Endothelial cell of umbilical vein (primary cell): Measurements from ENCODE around the gene SGTA. TPM values are rescaled to one million over a fixed set of nuclear protein-coding genes. Genes with fewer than 3 reads are reported as not detected.

Experiments
- BruUV-seq: library from RNA; stranded (reverse); fragments of 400-500 nt; replicated peaks from 2 replicates; lab custom pipeline; 2021; lab: Mats Ljungman, UMichigan
- CTCF ChIA-PET: fragments of 300-600, 350-600 bp; sonication (Branson Sonifier 250); formaldehyde crosslinking; loops from one replicate; lab custom pipeline; 2021; ENCODE audit warnings: antibody characterized with exemption, inconsistent platforms; lab: Charles Lee
- POLR2A ChIA-PET: fragments of 300-600, 350-600 bp; sonication (Branson Sonifier 250); formaldehyde crosslinking; loops from one replicate; lab custom pipeline; 2021; ENCODE audit warnings: antibody characterized with exemption, inconsistent platforms; lab: Charles Lee
- DNase-seq: peaks from one replicate; pipeline ENCODE4 v3.0.0-alpha.2; 2011; ENCODE audit warnings: low read depth, low spot score
- FAIRE-seq: peaks from 2 replicates; lab custom pipeline; 2011; peaks lifted over from hg19 to GRCh38; lab: Jason Lieb, UNC
- H2AFZ ChIP-seq: 2 replicates; pipeline ENCODE4 v1.6.0; 2012; ENCODE audit warnings: low read depth, low read length, control low read depth, inconsistent platforms
- H3K27ac ChIP-seq: 2 replicates; pipeline ENCODE4 v1.5.1; 2011; ENCODE audit warnings: low read depth, mild to moderate bottlenecking, control low read depth, low read length, moderate library complexity; ENCODE audit not compliant: insufficient read depth
- H3K27me3 ChIP-seq, 2 experiments: 2 replicates each; pipeline versions ENCODE4 v1.6.0 to v1.6.1; 2011; ENCODE audit warnings: low read length in 2 of 2, mixed read lengths in 1 of 2; ENCODE audit not compliant: control insufficient read depth in 2 of 2, insufficient read depth in 2 of 2
- H3K36me3 ChIP-seq, 2 experiments: 2 replicates in 1 of 2; 3 replicates in 1 of 2; pipeline ENCODE4 v1.5.1; 2011; ENCODE audit warnings: low read length in 2 of 2, mild to moderate bottlenecking in 1 of 2, moderate library complexity in 1 of 2; ENCODE audit not compliant: control insufficient read depth in 2 of 2, insufficient read depth in 2 of 2; ENCODE audit errors: extremely low read depth in 1 of 2
- H3K4me1 ChIP-seq: 3 replicates; pipeline ENCODE4 v1.5.1; 2011; ENCODE audit warnings: mild to moderate bottlenecking, low read length; ENCODE audit not compliant: control insufficient read depth, insufficient read depth; ENCODE audit errors: extremely low read depth
- H3K4me2 ChIP-seq: 2 replicates; pipeline ENCODE4 v1.6.1; 2011; ENCODE audit warnings: low read length, control low read depth, mixed read lengths; ENCODE audit not compliant: insufficient read depth
- H3K4me3 ChIP-seq, 3 experiments: fragments of 200-600 bp in 1 of 3; sonication (generic), shearing (Covaris generic) in 1 of 3; replicated peaks in 1 of 3; 2 replicates each; pipeline ENCODE4 v1.5.1; 2011 to 2016; ENCODE audit warnings: control low read depth in 3 of 3, low read length in 3 of 3, mild to moderate bottlenecking in 2 of 3, inconsistent platforms in 1 of 3, low read depth in 1 of 3, moderate library complexity in 1 of 3; ENCODE audit not compliant: insufficient read depth in 1 of 3
- H3K79me2 ChIP-seq: 2 replicates; pipeline ENCODE4 v1.6.0; 2012; ENCODE audit warnings: low read length, inconsistent platforms; ENCODE audit not compliant: control insufficient read depth, insufficient read depth
- H3K9ac ChIP-seq: replicated peaks from 2 replicates; pipeline ENCODE3; 2011; ENCODE audit warnings: low read length, control low read depth; ENCODE audit not compliant: insufficient read depth; ENCODE audit errors: extremely low read depth
- H3K9me1 ChIP-seq: replicated peaks from 3 replicates; pipeline ENCODE4 v1.6.0; 2011; ENCODE audit warnings: mild to moderate bottlenecking, low read length; ENCODE audit not compliant: control insufficient read depth, insufficient read depth; ENCODE audit errors: extremely low read depth
- H3K9me3 ChIP-seq: replicated peaks from 2 replicates; pipeline ENCODE4 v1.5.1; 2012; ENCODE audit warnings: low read length, inconsistent platforms; ENCODE audit not compliant: control insufficient read depth, insufficient read depth
- H4K20me1 ChIP-seq: replicated peaks from 2 replicates; pipeline ENCODE3; 2011; ENCODE audit warnings: mild to moderate bottlenecking, low read length; ENCODE audit not compliant: control insufficient read depth, insufficient read depth; ENCODE audit errors: extremely low read depth
- CTCF ChIP-seq, 2 donors: IDR thresholded peaks; 1 replicate in 1 of 2; 2 replicates in 1 of 2; pipeline ENCODE4 v1.5.1; 2011; ENCODE audit warnings: low read length in 2 of 2, mild to moderate bottlenecking in 2 of 2, moderate library complexity in 2 of 2, control low read depth in 1 of 2, inconsistent platforms in 1 of 2, low read depth in 1 of 2; ENCODE audit not compliant: insufficient read depth in 1 of 2; ENCODE audit errors: extremely low read depth in 1 of 2
- EZH2 ChIP-seq: IDR thresholded peaks from 2 replicates; pipeline ENCODE4 v1.6.1; 2012; ENCODE audit warnings: borderline replicate concordance, low read depth, mild to moderate bottlenecking, moderate library complexity, low read length, inconsistent platforms; ENCODE audit not compliant: severe bottlenecking
- GATA2 ChIP-seq: IDR thresholded peaks from 2 replicates; pipeline ENCODE4 v1.7.0; 2011; ENCODE audit warnings: low read depth, mild to moderate bottlenecking, moderate library complexity, mixed read lengths, low read length; ENCODE audit not compliant: insufficient read length, insufficient read depth
- JUN ChIP-seq: IDR thresholded peaks from 2 replicates; pipeline ENCODE4 v1.6.1; 2011; ENCODE audit warnings: borderline replicate concordance, low read depth; ENCODE audit not compliant: insufficient read length, insufficient read depth
- MAX ChIP-seq: IDR thresholded peaks from 2 replicates; pipeline ENCODE4 v1.6.1; 2011; ENCODE audit not compliant: insufficient read depth, insufficient read length
- POLR2A ChIP-seq: IDR thresholded peaks from 2 replicates; pipeline ENCODE4 v1.6.1; 2012; ENCODE audit warnings: low read depth, mild to moderate bottlenecking, control low read depth, low read length
- dilution Hi-C: fragments of 300-500 bp; cut with MboI; formaldehyde crosslinking; loops from one replicate; pipeline ENCODE4 v1.15.0; 2019; ENCODE audit warnings: low sequenced_read_pairs; ENCODE audit not compliant: extremely low pct_ligation_motif_present
- intact Hi-C: fragments of 100-400 bp; cut with micrococcal nuclease; formaldehyde crosslinking; loops from one replicate; pipeline ENCODE4 v1.10.0; 2022
- polyA plus RNA-seq, 4 experiments: library from polyadenylated mRNA; depleted of rRNA in 3 of 4; stranded (reverse) in 3 of 4; unstranded in 1 of 4; fragments of >200 nt; gene quantifications; 2 replicates each; pipeline versions ENCODE4 v1.2.1 to v1.2.3, GENCODE V29; 2011 to 2012; ENCODE audit warnings: missing spikeins in 1 of 4
- total RNA-seq: library from RNA; stranded (reverse); gene quantifications from 2 replicates; pipeline ENCODE4 v1.2.3, GENCODE V29; 2021

SGTA gene
- total and polyA plus RNA-seq, 2 donors (not counting 3 experiments of a cell fraction or from before 2014, with no cell fraction given), result 76.5 to 119 TPM

GRCh38 chr19:2761309-2761677, 21.8 kb downstream of the SGTA start:
- no peak for FAIRE-seq
- H4K20me1 ChIP-seq, result no peaks in the 10 kb centered on the region
- DNase-seq, result no peak
- no peaks in the 10 kb centered on the region for H3K9me1 ChIP-seq
- H3K4me2 ChIP-seq, result no peak overlapping the region
- POLR2A ChIA-PET, result no interaction called here
- no peaks in the 10 kb centered on the region for H3K4me1 ChIP-seq
- H3K79me2 ChIP-seq, result no peaks in the 10 kb centered on the region
- no peaks in the 10 kb centered on the region for H3K9me3 ChIP-seq
- CTCF ChIA-PET, result no interaction called here
- H3K4me3 ChIP-seq, result no peak overlapping the region
- H3K36me3 ChIP-seq, result peaks cover 6 to 42% of the 10 kb centered on the region in 2 experiments
- dilution Hi-C loops (no loop called here), intact Hi-C loops (no loop called here)
- BruUV-seq, result no TSS peak
- TF ChIP-seq MAX, result no peak
- no peak for TF ChIP-seq EZH2
- no peak for TF ChIP-seq GATA2
- no peak for TF ChIP-seq CTCF (IDR thresholded peaks at IDR 0.05; ENCODE audit: extremely low read depth in 1 of 2, insufficient read depth in 1 of 2, low read depth in 1 of 2, low read length in 2 of 2)
- TF ChIP-seq JUN, result no peak
- no peak for TF ChIP-seq POLR2A
- H3K27me3 ChIP-seq, result no peaks in the 10 kb centered on the region
- no peak overlapping the region for H3K27ac ChIP-seq
- no peak overlapping the region for H2AFZ ChIP-seq
- H3K9ac ChIP-seq, result no peak overlapping the region
